GM12892 (cell line): ENCODE measurements around the gene MAGT1.

Source experiments
- POLR2A ChIP-seq: IDR thresholded peaks from 2 replicates; pipeline ENCODE4 v1.6.1; 2011; ENCODE audit warnings: low read depth, low read length, control low read depth
- POLR2AphosphoS5 ChIP-seq: IDR thresholded peaks from 2 replicates; pipeline ENCODE4 v1.6.1; 2011; ENCODE audit warnings: low read depth, low read length, control low read depth
- TAF1 ChIP-seq: IDR thresholded peaks from 2 replicates; pipeline ENCODE4 v1.6.1; 2011; ENCODE audit warnings: low read depth, mild to moderate bottlenecking, control low read depth, low read length, borderline replicate concordance

GRCh38 chrX:77899081-77899828 is 4.0 kb upstream of the MAGT1 start, which contains the start of gene COX7B:
- peak; percentile 69 for TF ChIP-seq POLR2A
- peak; percentile 84; the same call in 1 of the 2 replicates for TF ChIP-seq TAF1
- peak; percentile 78 for TF ChIP-seq POLR2AphosphoS5
